ENCODE measurements around the gene SYT1. TPM values are rescaled to one million over a fixed set of nuclear protein-coding genes. Genes with fewer than 3 reads are reported as not detected.

SYT1 gene
- total and polyA plus RNA-seq, 2 of the 8 experiments (the other 6 are each of a cell fraction or from before 2014, with no cell fraction given), result 11.0 to 34.6 TPM

- TF ChIP-seq GABPA (IDR thresholded peaks at IDR 0.05; ENCODE audit: borderline replicate concordance, insufficient read depth, low read length) (no peak), KDM1A (IDR thresholded peaks at IDR 0.05; ENCODE audit: borderline replicate concordance, low read length) (no peak), TBP (IDR thresholded peaks at IDR 0.05; ENCODE audit: low read depth, low read length) (no peak), RBBP5 (IDR thresholded peaks at IDR 0.05; ENCODE audit: borderline replicate concordance, low read depth, low read length) (no peak), SP2 (IDR thresholded peaks at IDR 0.05; ENCODE audit: low read length) (no peak)
Measured at GRCh38 chr12:79086541-79087296, 222.1 kb downstream of the SYT1 start (continued).

Data from H1 (cell line).